Immature natural killer cell (primary cell): ENCODE data around the gene MSLN. TPM values are rescaled to one million over a fixed set of nuclear protein-coding genes. Genes with fewer than 3 reads are reported as not detected.

Experiments used
- DNase-seq, 3 donors: peaks; one replicate each; pipeline ENCODE4 v3.0.0; 2022; ENCODE audit warnings: mixed read lengths in 1 of 3
- H3K27ac Mint-ChIP-seq, 6 donors: one replicate each; pipeline ENCODE4 v1.8.0; 2020; ENCODE audit warnings: mixed read lengths in 6 of 6, mild to moderate bottlenecking in 5 of 6, inconsistent platforms in 4 of 6, moderate library complexity in 3 of 6
- H3K27me3 Mint-ChIP-seq, 3 donors: one replicate each; pipeline ENCODE4 v1.8.0; 2020 to 2021; ENCODE audit warnings: low read depth in 3 of 3, mild to moderate bottlenecking in 3 of 3, mixed read lengths in 3 of 3, moderate library complexity in 3 of 3, inconsistent platforms in 1 of 3
- H3K36me3 Mint-ChIP-seq, 3 donors: one replicate each; pipeline ENCODE4 v1.8.0; 2020; ENCODE audit warnings: mixed read lengths in 3 of 3, inconsistent platforms in 2 of 3, mild to moderate bottlenecking in 2 of 3
- H3K4me1 Mint-ChIP-seq, 2 donors: one replicate each; pipeline ENCODE4 v1.8.0; 2020; ENCODE audit warnings: inconsistent platforms in 2 of 2, mild to moderate bottlenecking in 2 of 2, mixed read lengths in 2 of 2, moderate library complexity in 1 of 2
- H3K4me3 Mint-ChIP-seq, 5 donors: one replicate each; pipeline ENCODE4 v1.8.0; 2020; ENCODE audit warnings: mild to moderate bottlenecking in 5 of 5, mixed read lengths in 5 of 5, inconsistent platforms in 3 of 5, moderate library complexity in 3 of 5
- H3K9me3 Mint-ChIP-seq, 6 donors: one replicate each; pipeline ENCODE4 v1.8.0; 2020; ENCODE audit warnings: mild to moderate bottlenecking in 6 of 6, mixed read lengths in 6 of 6, inconsistent platforms in 4 of 6, moderate library complexity in 3 of 6
- polyA plus RNA-seq, 3 donors: library from polyadenylated mRNA; unstranded; fragments of 300-500 nt; fragmentation: Illumina TruSeq; gene quantifications; one replicate each; pipeline ENCODE4 v1.2.3, GENCODE V29; 2021

MSLN gene
- polyA plus RNA-seq, 3 donors from 2014 or later = not detected

DNA sequence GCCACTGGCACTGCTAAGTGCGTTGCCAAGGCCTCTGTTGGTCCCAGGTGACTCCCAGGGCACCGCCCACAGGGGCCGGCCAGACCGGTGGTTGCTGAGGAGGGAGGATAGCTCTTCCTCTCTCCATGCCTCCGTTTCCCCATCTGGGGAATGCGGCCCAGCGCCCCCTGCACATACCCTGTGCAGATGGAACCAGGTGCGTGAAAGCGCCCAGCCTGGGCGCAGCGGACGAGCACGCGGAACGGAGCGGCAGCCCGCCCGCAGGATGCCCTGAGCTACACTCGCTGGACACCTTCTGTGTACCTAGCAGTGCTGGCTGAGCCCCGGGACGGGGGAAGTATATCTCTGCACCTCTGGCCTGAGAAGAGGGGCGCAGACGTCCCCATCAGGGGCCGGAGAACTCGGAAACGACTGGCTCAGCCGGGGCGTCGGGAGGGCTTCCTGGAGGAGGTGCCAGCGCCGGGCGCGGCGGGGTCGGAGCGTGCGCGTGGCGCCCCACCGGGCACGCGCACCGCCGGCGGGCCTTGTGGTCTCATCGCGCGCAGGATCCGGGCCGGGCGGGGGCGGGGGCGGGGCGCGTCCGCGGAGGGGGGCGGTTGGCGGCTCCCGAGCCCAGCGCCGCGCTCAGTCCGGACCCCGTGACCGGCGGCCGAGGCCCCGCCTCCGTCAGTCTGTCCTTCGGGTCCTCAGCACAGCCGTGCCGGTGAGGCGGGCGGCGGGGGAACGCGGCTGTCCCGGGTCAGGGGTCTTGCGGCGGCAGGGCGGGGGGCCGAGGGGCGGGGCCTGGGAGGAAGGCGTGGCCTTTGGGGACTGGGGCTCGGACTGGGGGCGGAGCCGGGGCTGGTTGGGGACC is 33.9 kb upstream of the MSLN start, which contains the start of the genes CCDC78 and HAGHL:
CCDC78 (minus strand) TSS at position 6 of the 853 bp plus-strand sequence. CDS start 76 bp downstream, outside the sequence.
HAGHL (plus strand) TSS at position 669 of the 853 bp plus-strand sequence. CDS start 404 bp downstream, outside the sequence.
- Mint-ChIP-seq H3K27me3 (peaks cover 2 to 10% (median 3%) of the 10 kb centered on the region in 3 donors), H3K27ac (peak within 1 kb of the TSS; percentile 12 to 51 (median 32)), H3K4me3 (peak within 1 kb of the TSS; percentile 69 to 79 (median 76)), H3K4me1 (peaks cover 0 to 1% of the 10 kb centered on the region in 2 donors), H3K9me3 (no peaks in the 10 kb centered on the region), H3K36me3 (no peaks in the 10 kb centered on the region)
- DNase-seq = peak; percentile 68 to 74 (median 73)

DNA sequence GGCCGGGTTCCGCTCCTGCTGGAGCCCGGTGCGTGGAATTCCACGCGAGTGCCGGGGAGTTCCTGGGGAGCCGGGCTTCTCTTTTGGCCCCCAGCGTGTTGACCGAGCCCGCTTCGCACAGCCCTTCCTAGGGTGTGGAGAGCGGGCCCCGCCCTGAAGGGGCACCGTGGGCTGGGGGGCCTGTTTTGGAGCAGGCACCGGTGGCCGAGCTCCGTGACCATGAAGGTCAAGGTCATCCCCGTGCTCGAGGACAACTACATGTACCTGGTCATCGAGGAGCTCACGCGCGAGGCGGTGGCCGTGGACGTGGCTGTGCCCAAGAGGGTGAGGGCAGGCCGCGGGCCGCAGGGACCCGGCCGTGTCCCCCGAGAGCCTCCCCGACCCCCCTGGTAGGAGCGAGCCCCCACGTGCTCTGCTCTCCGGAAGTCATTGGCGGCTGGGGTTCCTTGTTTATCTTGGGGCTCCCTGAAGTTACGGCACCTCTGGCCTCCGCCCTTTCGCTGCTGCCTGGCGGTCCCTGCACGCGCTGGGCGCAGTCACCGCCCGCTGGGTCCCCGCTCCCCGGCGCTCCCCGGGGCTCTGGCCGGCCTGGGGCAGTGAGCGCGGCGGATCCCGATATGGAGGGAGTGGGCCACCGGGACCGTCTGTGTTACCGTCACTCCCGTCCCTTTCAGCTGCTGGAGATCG is 33.1 kb upstream of the MSLN start:
- DNase-seq = peak in 2 of 3 donors; percentile 42
- H3K9me3 Mint-ChIP-seq = no peaks in the 10 kb centered on the region
- no peaks in the 10 kb centered on the region for H3K36me3 Mint-ChIP-seq
- H3K4me1 Mint-ChIP-seq = peaks cover 0 to 1% of the 10 kb centered on the region in 2 donors
- peak overlapping the region; percentile 30 to 69 (median 42) for H3K4me3 Mint-ChIP-seq
- H3K27me3 Mint-ChIP-seq = peaks cover 2 to 10% (median 3%) of the 10 kb centered on the region in 3 donors
- no peak overlapping the region for H3K27ac Mint-ChIP-seq

DNA sequence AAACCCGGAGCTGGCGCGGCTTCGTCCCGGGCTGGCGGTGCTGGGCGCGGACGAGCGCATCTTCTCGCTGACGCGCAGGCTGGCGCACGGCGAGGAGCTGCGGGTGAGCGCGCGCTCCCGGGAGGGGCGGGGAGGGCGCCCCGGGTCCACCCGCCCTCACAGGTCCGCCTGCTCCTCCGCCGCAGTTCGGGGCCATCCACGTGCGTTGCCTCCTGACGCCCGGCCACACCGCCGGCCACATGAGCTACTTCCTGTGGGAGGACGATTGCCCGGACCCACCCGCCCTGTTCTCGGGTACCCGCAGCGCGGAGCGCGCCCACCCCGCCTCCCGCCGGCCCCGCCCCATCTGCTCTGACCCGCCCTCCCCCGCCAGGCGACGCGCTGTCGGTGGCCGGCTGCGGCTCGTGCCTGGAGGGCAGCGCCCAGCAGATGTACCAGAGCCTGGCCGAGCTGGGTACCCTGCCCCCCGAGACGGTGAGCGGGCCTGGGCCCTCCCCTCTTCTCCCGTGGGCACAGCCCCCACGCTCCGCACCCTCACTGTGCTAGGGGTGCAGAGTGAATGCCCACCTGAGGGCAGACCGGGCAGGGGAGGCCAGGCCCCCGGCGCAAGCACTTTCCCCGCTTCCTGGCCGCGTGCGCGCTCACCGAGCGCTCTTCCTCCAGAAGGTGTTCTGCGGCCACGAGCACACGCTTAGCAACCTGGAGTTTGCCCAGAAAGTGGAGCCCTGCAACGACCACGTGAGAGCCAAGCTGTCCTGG is 32.2 kb upstream of the MSLN start:
- Mint-ChIP-seq H3K36me3 (no peaks in the 10 kb centered on the region), H3K4me3 (peak overlapping the region; percentile 33 to 69 (median 62)), H3K9me3 (no peaks in the 10 kb centered on the region), H3K27me3 (peaks cover 2 to 11% (median 3%) of the 10 kb centered on the region in 3 donors), H3K4me1 (no peaks in the 10 kb centered on the region), H3K27ac (peak overlapping the region in 1 of 6 donors; percentile 20)
- peak; percentile 80 to 85 (median 85) for DNase-seq

DNA sequence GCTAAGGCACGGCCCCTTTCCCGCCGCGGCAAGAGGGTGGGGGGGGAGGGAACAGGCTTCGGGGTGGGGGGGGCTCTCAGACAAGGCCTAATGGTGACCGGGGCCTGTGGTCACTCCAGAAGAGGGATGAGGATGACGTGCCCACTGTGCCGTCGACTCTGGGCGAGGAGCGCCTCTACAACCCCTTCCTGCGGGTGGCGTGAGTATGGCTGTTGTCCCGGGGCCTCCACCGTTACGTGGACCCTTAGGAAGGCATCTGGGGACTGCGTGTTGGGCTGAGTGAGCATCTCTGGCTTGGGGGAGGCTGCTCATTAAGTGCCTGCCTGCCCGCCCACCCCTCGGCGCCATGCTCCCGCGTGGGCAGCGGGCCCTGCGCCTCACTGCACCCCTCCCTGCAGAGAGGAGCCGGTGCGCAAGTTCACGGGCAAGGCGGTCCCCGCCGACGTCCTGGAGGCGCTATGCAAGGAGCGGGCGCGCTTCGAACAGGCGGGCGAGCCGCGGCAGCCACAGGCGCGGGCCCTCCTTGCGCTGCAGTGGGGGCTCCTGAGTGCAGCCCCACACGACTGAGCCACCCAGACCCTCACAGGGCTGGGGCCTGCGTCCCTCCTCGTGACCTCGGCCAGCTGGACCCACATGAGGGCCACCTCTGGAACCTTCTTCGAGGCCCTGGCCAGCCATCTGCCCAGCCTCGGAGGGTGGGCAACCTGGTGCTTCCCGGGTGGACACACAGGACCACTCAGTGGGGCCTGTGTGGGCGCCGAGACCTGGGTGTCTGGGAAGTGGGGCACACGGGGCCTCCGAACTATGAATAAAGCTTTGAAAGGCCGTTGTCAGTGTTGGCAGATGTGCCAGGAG is 31.4 kb upstream of the MSLN start:
- H3K9me3 Mint-ChIP-seq = no peaks in the 10 kb centered on the region
- no peaks in the 10 kb centered on the region for H3K4me1 Mint-ChIP-seq
- DNase-seq = no peak
- no peaks in the 10 kb centered on the region for H3K36me3 Mint-ChIP-seq
- H3K27me3 Mint-ChIP-seq = peaks cover 2 to 11% (median 3%) of the 10 kb centered on the region in 3 donors
- H3K4me3 Mint-ChIP-seq = peak overlapping the region in 4 of 5 donors; percentile 44 to 70 (median 63)
- peak overlapping the region in 1 of 6 donors; percentile 20 for H3K27ac Mint-ChIP-seq

DNA sequence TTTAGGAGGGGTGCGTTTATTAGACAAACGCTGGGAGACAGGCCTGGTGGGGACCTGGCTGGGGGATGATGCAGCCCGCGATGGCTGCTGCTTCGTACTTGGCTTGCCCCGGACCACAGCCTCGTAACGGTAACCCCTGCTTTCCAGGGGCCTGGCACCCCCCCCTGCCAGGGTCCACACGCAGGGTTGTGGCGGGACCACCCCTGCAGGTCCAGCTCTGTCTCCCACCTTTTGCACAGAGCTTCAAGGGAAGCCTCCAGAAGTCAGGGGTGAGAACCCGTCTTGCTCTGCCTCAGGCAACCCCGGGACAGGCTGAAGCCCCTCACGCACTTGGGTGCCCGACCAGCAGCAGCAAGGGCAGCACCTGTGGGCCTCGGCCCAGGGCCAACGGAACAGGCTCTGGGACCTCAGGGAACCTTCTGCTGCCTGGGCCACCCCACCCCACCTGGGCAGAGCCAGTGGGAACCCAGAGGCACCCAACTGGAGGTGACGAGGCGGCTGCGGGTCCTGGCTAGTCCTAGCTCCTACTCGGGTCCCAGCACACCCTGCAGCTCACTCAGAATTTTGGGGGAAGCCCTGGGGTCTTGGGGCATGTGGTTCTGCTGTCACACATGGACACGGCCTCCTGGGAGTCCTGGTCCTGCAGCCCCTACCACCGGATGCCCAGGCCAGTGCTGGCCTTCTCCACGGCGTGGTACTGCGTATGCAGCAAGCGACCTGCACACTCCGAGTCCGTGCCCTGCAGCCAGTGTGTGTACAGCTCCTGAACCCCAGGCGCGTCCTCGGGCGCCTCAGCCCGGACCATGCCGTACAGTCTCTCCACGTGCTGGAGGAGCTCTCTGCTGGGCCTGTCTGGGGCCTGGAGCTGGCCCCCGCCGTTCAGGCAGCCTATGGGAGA is 30.5 kb upstream of the MSLN start:
- peaks cover 2 to 11% (median 3%) of the 10 kb centered on the region in 3 donors for H3K27me3 Mint-ChIP-seq
- H3K4me1 Mint-ChIP-seq = no peaks in the 10 kb centered on the region
- no peak for DNase-seq
- no peaks in the 10 kb centered on the region for H3K9me3 Mint-ChIP-seq
- peak overlapping the region in 1 of 5 donors; percentile 33 for H3K4me3 Mint-ChIP-seq
- H3K27ac Mint-ChIP-seq = no peak overlapping the region
- no peaks in the 10 kb centered on the region for H3K36me3 Mint-ChIP-seq

DNA sequence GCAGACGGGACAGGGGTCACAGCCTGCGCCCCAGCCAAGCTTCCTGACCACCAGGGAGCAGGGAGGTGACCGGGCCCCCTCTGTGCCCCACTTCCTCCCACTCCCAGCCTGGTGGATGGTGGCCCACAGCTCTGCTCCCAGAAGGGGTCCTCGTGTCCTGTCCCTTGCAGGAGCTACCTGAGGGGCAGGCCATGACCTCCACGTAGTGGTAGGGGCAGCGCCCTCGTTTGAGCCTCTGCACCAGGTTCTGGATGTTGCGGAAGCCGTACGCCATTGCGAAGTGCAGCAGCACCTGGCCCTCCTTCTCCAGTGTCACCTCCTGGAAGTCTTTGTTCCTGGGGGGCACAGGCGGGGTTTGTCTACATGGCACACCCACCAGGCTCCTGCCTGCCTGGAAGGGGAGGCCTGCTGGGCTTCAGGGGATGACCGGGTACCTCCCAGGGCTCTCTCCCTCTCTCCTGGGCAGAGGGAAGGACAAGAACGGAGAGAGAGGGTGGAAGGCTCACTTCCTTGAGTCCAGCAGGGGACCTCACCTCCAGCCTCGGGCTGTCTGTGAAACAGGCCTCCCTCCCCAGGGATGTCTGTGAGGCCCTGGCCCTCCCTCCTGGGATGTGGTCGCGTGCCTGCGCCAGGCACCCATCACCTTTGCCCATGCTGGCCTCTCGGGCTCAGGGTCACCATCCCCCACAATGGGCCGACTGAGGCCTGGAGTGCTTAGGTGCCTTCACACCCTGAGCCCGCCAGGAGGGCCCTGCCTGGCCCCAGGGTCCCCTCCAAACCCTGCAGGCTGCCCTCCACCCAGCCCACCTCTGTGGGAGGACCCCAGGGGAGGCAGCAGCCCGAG is 29.6 kb upstream of the MSLN start:
- Mint-ChIP-seq H3K36me3 (peaks cover 0 to 2% (median 0%) of the 10 kb centered on the region in 3 donors), H3K9me3 (no peaks in the 10 kb centered on the region), H3K4me3 (no peak overlapping the region), H3K27ac (no peak overlapping the region), H3K4me1 (no peaks in the 10 kb centered on the region), H3K27me3 (peaks cover 2 to 11% (median 3%) of the 10 kb centered on the region in 3 donors)
- no peak for DNase-seq

DNA sequence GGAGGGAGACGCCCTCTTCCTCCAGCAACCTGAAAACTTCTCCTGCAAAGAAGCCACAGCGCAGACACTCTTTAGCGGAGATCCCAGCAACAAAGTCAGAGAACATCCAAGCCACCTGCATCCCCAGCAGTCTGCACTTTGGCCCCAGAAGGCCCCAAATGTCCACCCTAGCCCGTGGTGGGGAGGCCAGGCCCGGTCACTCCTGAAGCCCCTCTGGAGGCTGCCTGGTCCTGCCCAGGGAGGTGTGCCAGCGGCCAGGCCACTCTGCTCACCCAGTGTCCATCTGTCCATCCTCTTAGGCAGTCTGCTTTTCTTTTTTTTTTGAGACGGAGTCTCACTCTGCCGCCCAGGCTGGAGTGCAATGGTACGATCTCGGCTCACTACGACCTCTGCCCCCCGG is 28.2 kb upstream of the MSLN start:
- Mint-ChIP-seq H3K27ac (no peak overlapping the region), H3K9me3 (no peaks in the 10 kb centered on the region), H3K36me3 (peaks cover 0 to 7% (median 0%) of the 10 kb centered on the region in 3 donors), H3K4me3 (no peak overlapping the region), H3K27me3 (peaks cover 0 to 8% (median 3%) of the 10 kb centered on the region in 3 donors), H3K4me1 (no peaks in the 10 kb centered on the region)
- DNase-seq = no peak

DNA sequence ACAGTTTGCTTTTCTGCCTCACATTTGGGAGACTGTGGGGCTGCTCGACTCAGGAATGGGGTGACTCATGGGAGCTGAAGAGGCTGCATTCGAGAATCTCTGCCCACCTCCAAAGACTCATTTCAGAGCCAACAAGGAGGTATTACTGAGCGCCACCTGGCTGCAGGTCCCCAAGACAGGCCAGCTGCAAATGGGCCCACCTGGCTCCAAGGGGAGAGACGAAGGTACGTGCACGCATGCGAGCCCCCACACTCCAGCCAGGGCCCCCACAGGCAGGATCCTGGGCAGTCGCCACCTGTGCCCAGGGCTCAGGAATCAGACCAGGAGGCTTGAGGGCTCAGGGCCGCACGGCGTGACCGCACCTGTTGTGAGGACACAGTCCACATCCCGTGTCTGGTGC is 27.6 kb upstream of the MSLN start:
- Mint-ChIP-seq H3K27me3 (peaks cover 0 to 6% (median 5%) of the 10 kb centered on the region in 3 donors), H3K4me3 (no peak overlapping the region), H3K36me3 (peaks cover 0 to 7% (median 0%) of the 10 kb centered on the region in 3 donors), H3K9me3 (no peaks in the 10 kb centered on the region), H3K27ac (no peak overlapping the region), H3K4me1 (peaks cover 0 to under 1% of the 10 kb centered on the region in 2 donors)
- DNase-seq = no peak

DNA sequence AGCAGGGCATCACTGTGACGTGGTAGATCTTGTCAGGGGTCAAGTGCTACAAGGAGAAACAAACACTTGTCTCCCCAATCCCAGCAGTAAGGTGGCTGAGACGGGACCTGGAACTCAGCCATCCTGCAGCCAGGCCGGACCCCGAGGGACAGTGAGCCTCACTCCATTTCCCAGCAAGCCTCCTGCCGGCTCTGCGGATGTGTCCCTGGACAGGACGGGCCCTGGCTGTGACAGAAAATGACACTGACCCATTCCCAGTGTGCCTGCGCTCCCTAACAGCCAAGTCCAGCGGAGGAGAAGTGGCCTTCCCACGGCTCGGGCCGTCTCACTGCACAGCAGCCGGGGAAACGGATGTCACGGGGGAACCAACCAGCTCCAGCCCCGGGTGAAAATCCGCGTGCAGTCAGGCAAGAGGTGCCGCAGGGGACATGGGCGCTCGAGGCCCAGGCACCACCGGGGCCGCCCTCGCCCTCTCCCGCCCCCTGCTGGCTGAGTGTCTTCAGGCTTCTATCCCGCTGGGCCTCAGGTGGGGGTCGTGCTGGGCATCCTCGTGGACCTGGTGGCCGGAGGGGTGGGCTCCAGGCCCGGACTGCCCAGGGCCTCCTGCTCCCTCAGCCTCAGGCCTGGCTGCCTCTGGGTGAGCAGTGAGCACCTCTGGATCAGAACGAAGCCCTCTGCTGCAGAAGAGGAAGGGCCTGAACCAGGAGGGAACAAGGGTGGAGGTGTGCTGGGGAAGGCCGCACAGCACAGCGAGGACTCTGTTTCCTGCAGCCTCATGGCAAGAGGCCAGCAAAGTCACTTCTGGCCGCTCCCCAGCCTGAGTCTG is 26.9 kb upstream of the MSLN start:
- peaks cover 0 to 2% of the 10 kb centered on the region in 2 donors for H3K4me1 Mint-ChIP-seq
- DNase-seq = no peak
- peaks cover 0 to 6% (median 5%) of the 10 kb centered on the region in 3 donors for H3K27me3 Mint-ChIP-seq
- H3K27ac Mint-ChIP-seq = no peak overlapping the region
- no peaks in the 10 kb centered on the region for H3K9me3 Mint-ChIP-seq
- no peak overlapping the region for H3K4me3 Mint-ChIP-seq
- H3K36me3 Mint-ChIP-seq = peaks cover 0 to 7% (median 0%) of the 10 kb centered on the region in 3 donors

DNA sequence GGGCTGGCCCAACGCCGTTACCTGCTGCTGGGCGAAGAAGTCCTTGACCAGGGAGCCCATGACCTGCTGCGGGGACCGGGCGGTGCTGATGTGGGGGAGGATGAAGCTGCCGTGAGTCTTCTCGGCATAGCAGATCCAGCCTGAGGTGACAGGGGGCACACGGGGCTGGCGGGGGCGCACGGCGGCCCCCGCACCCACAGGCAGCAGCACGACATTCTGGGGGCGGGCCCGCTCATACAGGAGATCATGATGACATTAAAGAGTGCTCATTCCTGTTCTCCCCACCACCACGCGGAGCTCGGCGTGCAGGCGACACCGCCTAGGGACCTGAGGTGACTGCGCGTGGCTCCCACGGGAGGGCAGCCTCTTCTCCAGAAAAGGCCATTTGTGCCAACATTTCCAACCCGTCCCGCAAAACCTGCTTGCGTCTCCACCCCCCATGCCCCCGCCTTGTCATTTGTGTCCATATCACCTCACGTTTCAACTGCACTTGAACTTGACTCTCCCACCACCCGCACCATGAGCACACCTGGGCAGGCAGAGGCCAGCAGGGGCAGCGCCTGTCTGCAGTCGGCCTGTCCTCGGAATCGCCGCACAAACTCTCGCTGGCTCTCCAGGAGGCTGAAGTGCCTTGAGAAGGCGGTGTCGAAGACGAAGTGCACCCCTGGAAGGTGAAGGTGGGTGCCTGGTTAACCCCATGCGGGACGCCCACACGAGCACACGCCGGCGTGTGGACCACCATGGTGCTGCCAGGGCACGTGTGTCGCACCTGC is 26.1 kb upstream of the MSLN start:
- H3K36me3 Mint-ChIP-seq = peaks cover 0 to 7% (median 0%) of the 10 kb centered on the region in 3 donors
- peaks cover 4 to 7% of the 10 kb centered on the region in 2 donors for H3K4me1 Mint-ChIP-seq
- no peaks in the 10 kb centered on the region for H3K9me3 Mint-ChIP-seq
- DNase-seq = no peak
- peaks cover 0 to 6% (median 5%) of the 10 kb centered on the region in 3 donors for H3K27me3 Mint-ChIP-seq
- no peak overlapping the region for H3K4me3 Mint-ChIP-seq
- no peak overlapping the region for H3K27ac Mint-ChIP-seq
